ENCODE data around the gene ZFP64.

DNA sequence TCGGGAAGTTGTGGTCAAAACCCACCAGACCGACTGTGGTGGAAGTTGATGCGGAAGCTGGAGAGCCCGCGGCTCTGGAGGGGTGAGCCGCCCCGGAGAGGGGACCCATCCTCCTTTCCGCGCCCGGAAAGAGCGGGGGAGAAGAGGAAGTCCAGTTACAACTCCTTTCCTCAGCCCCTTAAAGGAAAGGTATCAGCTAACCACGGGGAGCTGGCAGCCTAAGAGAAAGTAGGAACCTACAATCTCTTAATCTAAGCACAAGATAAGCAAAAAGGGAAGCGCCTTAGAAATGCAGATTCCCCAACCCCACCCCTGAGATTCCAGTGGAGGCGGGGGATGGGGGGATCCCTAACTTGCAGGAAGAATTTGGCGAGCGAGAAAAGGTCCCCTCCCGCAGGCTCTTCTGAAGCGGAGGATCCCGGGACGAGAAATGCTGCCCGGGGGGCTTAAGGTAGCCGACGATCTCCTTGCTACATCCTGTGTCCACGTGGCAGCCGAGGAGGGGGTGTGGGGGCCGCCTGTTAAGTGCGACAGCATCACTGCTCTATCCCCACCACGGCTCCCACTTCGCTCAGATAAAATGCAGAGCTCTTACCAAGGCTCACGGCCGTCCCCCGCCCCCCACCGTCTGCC, 87.5 kb downstream of the ZFP64 start:
- TF ChIP-seq YY1 (IDR thresholded peaks at IDR 0.05; ENCODE audit: low read depth) (no peak), CREB1 (IDR thresholded peaks at IDR 0.05; ENCODE audit: low read depth) (no peak), ZBTB7A (IDR thresholded peaks at IDR 0.05; ENCODE audit: low read depth) (no peak), RAD21 (IDR thresholded peaks at IDR 0.05; ENCODE audit: low read depth) (no peak), TAF1 (IDR thresholded peaks at IDR 0.05; ENCODE audit: low read depth) (no peak), EP300 (IDR thresholded peaks at IDR 0.05; ENCODE audit: borderline replicate concordance) (no peak), FOXM1 (IDR thresholded peaks at IDR 0.05; ENCODE audit: borderline replicate concordance, low read depth) (no peak), CEBPB (IDR thresholded peaks at IDR 0.05) (no peak), TCF12 (IDR thresholded peaks at IDR 0.05; ENCODE audit: low read depth) (no peak), EGR1 (IDR thresholded peaks at IDR 0.05) (no peak), NFIC (IDR thresholded peaks at IDR 0.05) (no peak), TEAD4 (IDR thresholded peaks at IDR 0.05) (no peak)
- TF ChIP-seq, protein P1, sequence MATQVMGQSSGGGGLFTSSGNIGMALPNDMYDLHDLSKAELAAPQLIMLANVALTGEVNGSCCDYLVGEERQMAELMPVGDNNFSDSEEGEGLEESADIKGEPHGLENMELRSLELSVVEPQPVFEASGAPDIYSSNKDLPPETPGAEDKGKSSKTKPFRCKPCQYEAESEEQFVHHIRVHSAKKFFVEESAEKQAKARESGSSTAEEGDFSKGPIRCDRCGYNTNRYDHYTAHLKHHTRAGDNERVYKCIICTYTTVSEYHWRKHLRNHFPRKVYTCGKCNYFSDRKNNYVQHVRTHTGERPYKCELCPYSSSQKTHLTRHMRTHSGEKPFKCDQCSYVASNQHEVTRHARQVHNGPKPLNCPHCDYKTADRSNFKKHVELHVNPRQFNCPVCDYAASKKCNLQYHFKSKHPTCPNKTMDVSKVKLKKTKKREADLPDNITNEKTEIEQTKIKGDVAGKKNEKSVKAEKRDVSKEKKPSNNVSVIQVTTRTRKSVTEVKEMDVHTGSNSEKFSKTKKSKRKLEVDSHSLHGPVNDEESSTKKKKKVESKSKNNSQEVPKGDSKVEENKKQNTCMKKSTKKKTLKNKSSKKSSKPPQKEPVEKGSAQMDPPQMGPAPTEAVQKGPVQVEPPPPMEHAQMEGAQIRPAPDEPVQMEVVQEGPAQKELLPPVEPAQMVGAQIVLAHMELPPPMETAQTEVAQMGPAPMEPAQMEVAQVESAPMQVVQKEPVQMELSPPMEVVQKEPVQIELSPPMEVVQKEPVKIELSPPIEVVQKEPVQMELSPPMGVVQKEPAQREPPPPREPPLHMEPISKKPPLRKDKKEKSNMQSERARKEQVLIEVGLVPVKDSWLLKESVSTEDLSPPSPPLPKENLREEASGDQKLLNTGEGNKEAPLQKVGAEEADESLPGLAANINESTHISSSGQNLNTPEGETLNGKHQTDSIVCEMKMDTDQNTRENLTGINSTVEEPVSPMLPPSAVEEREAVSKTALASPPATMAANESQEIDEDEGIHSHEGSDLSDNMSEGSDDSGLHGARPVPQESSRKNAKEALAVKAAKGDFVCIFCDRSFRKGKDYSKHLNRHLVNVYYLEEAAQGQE (IDR thresholded peaks at IDR 0.05; ENCODE audit: low read depth) = no peak
- TF ChIP-seq, protein P2, sequence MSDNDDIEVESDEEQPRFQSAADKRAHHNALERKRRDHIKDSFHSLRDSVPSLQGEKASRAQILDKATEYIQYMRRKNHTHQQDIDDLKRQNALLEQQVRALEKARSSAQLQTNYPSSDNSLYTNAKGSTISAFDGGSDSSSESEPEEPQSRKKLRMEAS (IDR thresholded peaks at IDR 0.05) = no peak

Measured in Ishikawa (cell line).